Adipocyte (in vitro differentiated cells): Measurements from ENCODE around the gene PNMA8C.

ENCODE experiments used
- DNase-seq: peaks from one replicate; pipeline ENCODE4 v3.0.0-alpha.2; 2015; ENCODE audit warnings: low read depth
- H3K27me3 ChIP-seq: replicated peaks from 2 replicates; pipeline ENCODE4 v1.7.0; 2013; ENCODE audit warnings: mild to moderate bottlenecking, low read length, moderate library complexity; ENCODE audit not compliant: control insufficient read depth, insufficient read depth
- H3K36me3 ChIP-seq: 2 replicates; pipeline ENCODE4 v1.7.0; 2013; ENCODE audit warnings: low read length, mild to moderate bottlenecking, moderate library complexity; ENCODE audit not compliant: control insufficient read depth, insufficient read depth, severe bottlenecking
- H3K4me1 ChIP-seq: 2 replicates; pipeline ENCODE4 v1.7.0; 2013; ENCODE audit warnings: mild to moderate bottlenecking, low read length, moderate library complexity; ENCODE audit not compliant: control insufficient read depth, insufficient read depth
- H3K4me3 ChIP-seq: 2 replicates; pipeline ENCODE4 v1.7.0; 2013; ENCODE audit warnings: mild to moderate bottlenecking, low read length, moderate library complexity
- H3K9ac ChIP-seq: 2 replicates; pipeline ENCODE4 v1.7.0; 2013; ENCODE audit warnings: mild to moderate bottlenecking, low read length, moderate library complexity
- H3K9me3 ChIP-seq: 2 replicates; pipeline ENCODE4 v1.7.0; 2013; ENCODE audit warnings: mild to moderate bottlenecking, low read length, moderate library complexity; ENCODE audit not compliant: control insufficient read depth

PNMA8C gene

GRCh38 chr19:46393456-46394401 lies 35.0 kb downstream of the PNMA8C start:
- no peak for DNase-seq
- Histone ChIP-seq H3K4me1 (peaks cover 34% of the 10 kb centered on the region), H3K4me3 (no peak overlapping the region), H3K9me3 (no peaks in the 10 kb centered on the region), H3K27me3 (no peaks in the 10 kb centered on the region), H3K36me3 (peaks cover 22% of the 10 kb centered on the region), H3K9ac (peak overlapping the region; percentile 81)

- H3K27me3 ChIP-seq, result no peaks in the 10 kb centered on the region
These were observed 35.9 kb downstream of the PNMA8C start for GRCh38 chr19:46392837-46393236.

GRCh38 chr19:46392252-46392801 lies 36.4 kb downstream of the PNMA8C start:
- peak; percentile 81 for DNase-seq
- H3K4me1 ChIP-seq, result peaks cover 34% of the 10 kb centered on the region
- peak overlapping the region; percentile 64 for H3K4me3 ChIP-seq
- peak overlapping the region; percentile 81 for H3K9ac ChIP-seq
- no peaks in the 10 kb centered on the region for H3K9me3 ChIP-seq
- no peaks in the 10 kb centered on the region for H3K27me3 ChIP-seq
- peaks cover 36% of the 10 kb centered on the region for H3K36me3 ChIP-seq

More at GRCh38 chr19:46392837-46393236, 35.9 kb downstream of the PNMA8C start:
- Histone ChIP-seq H3K4me1 (peaks cover 34% of the 10 kb centered on the region), H3K9me3 (no peaks in the 10 kb centered on the region), H3K36me3 (peaks cover 31% of the 10 kb centered on the region), H3K4me3 (peak overlapping the region; percentile 20), H3K9ac (peak overlapping the region; percentile 81)
- no peak for DNase-seq

- DNase-seq, result no peak
- H3K9ac ChIP-seq, result peak overlapping the region; percentile 81
- peaks cover 42% of the 10 kb centered on the region for H3K36me3 ChIP-seq
- peak overlapping the region; percentile 64 for H3K4me3 ChIP-seq
- H3K9me3 ChIP-seq, result no peaks in the 10 kb centered on the region
- peaks cover 34% of the 10 kb centered on the region for H3K4me1 ChIP-seq
- H3K27me3 ChIP-seq, result no peaks in the 10 kb centered on the region
These were observed 37.2 kb downstream of the PNMA8C start for GRCh38 chr19:46391296-46392251.

GRCh38 chr19:46390866-46391265 lies 37.9 kb downstream of the PNMA8C start:
- H3K9ac ChIP-seq, result peak overlapping the region; percentile 81
- peaks cover 33% of the 10 kb centered on the region for H3K4me1 ChIP-seq
- no peak for DNase-seq
- H3K36me3 ChIP-seq, result peaks cover 44% of the 10 kb centered on the region
- H3K27me3 ChIP-seq, result no peaks in the 10 kb centered on the region
- H3K4me3 ChIP-seq, result peak overlapping the region; percentile 64
- H3K9me3 ChIP-seq, result no peaks in the 10 kb centered on the region

GRCh38 chr19:46390121-46390858 lies 38.4 kb downstream of the PNMA8C start:
- H3K36me3 ChIP-seq, result peaks cover 45% of the 10 kb centered on the region
- peak overlapping the region; percentile 81 for H3K9ac ChIP-seq
- DNase-seq, result no peak
- H3K4me1 ChIP-seq, result peaks cover 31% of the 10 kb centered on the region
- H3K9me3 ChIP-seq, result no peaks in the 10 kb centered on the region
- H3K4me3 ChIP-seq, result no peak overlapping the region
- no peaks in the 10 kb centered on the region for H3K27me3 ChIP-seq

- Histone ChIP-seq H3K9ac (no peak overlapping the region), H3K36me3 (peaks cover 61% of the 10 kb centered on the region), H3K27me3 (no peaks in the 10 kb centered on the region), H3K9me3 (no peaks in the 10 kb centered on the region), H3K4me3 (no peak overlapping the region), H3K4me1 (peaks cover 28% of the 10 kb centered on the region)
- DNase-seq, result no peak
These were observed 40.2 kb downstream of the PNMA8C start for GRCh38 chr19:46388311-46389095.

- Histone ChIP-seq H3K4me3 (no peak overlapping the region), H3K9ac (no peak overlapping the region), H3K9me3 (no peaks in the 10 kb centered on the region), H3K36me3 (peaks cover 69% of the 10 kb centered on the region), H3K4me1 (peaks cover 21% of the 10 kb centered on the region), H3K27me3 (no peaks in the 10 kb centered on the region)
- no peak for DNase-seq
These were observed 41.0 kb downstream of the PNMA8C start for GRCh38 chr19:46387713-46388130.

- H3K9ac ChIP-seq, result no peak overlapping the region
- H3K4me3 ChIP-seq, result no peak overlapping the region
- no peaks in the 10 kb centered on the region for H3K27me3 ChIP-seq
- peaks cover 19% of the 10 kb centered on the region for H3K4me1 ChIP-seq
- H3K36me3 ChIP-seq, result peaks cover 75% of the 10 kb centered on the region
- H3K9me3 ChIP-seq, result no peaks in the 10 kb centered on the region
- DNase-seq, result no peak
These were observed 41.6 kb downstream of the PNMA8C start for GRCh38 chr19:46386996-46387712.
